Activated CD4-positive, CD25-positive, alpha-beta regulatory T cell (primary cell): ENCODE data around the gene OGDH.
"Not testable (repeated sequence)": the region's sequence is repeated elsewhere in the genome, so short reads cannot be mapped to it uniquely, and the experiment has no call there.

Experiments used
- DNase-seq, 4 experiments: peaks; one replicate each; lab custom pipeline; 2025; lab: John Stamatoyannopoulos, UW

Gene OGDH

GRCh38 chr7:44673324-44673723 is 66.9 kb downstream of the OGDH start:
- no peak for DNase-seq

- no peak for DNase-seq
Observed at GRCh38 chr7:44673771-44674170, 67.3 kb downstream of the OGDH start.

DNA sequence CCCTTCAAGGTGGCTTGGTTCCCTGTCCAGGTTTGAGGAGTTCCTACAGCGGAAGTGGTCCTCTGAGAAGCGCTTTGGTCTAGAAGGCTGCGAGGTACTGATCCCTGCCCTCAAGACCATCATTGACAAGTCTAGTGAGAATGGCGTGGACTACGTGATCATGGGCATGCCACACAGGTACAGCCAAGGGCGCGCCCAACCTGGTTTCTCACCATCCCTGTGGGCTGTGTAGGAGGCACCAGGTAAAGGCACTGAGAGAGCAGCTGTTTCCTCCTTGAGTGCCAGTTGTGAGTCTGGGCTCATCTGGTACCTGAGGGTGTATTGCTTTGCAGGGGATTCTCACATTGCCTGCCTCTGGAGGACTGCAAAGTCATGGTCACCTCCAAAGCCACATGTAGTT is 68.0 kb downstream of the OGDH start:
- DNase-seq, result no peak

- no peak for DNase-seq
Observed at GRCh38 chr7:44676776-44677175, 70.3 kb downstream of the OGDH start.

GRCh38 chr7:44678101-44678470 is 71.7 kb downstream of the OGDH start:
- DNase-seq, result no peak

GRCh38 chr7:44678471-44679179 is 72.2 kb downstream of the OGDH start:
- DNase-seq, result no peak

GRCh38 chr7:44681645-44682044 is 75.2 kb downstream of the OGDH start:
- DNase-seq, result no peak

GRCh38 chr7:44685723-44686122 is 79.3 kb downstream of the OGDH start:
- no peak for DNase-seq

GRCh38 chr7:44689427-44689826 is 83.0 kb downstream of the OGDH start:
- no peak for DNase-seq

DNA sequence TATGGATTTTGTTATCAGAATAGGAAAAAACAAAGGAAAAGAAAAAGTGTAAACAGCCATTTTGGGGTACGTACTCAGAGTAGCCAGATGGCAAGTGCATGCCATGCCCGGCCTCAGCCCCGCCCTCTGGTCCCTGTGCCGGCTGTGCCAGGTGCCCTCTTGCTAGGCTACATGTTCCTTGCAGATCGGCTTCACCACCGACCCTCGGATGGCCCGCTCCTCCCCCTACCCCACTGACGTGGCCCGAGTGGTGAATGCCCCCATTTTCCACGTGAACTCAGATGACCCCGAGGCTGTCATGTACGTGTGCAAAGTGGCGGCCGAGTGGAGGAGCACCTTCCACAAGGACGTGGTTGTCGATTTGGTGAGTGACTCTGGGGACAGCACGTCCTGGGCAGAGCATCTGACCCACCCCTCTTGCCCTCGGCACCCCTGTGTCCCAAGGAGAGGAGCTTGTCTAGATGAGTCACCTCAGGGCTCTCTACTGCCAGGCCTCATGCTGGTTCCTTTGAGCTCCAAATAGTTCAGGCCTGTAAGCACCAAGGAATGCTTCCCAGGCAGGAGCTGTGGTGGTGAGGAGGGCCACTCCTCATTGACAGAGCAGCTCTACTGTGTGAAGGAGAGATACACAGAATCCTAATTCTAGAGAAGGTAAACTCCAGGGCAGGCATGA is 87.3 kb downstream of the OGDH start:
- no peak for DNase-seq

GRCh38 chr7:44694326-44694725 is 87.9 kb downstream of the OGDH start:
- DNase-seq, result no peak

- DNase-seq, result no peak
Observed at GRCh38 chr7:44694766-44695165, 88.3 kb downstream of the OGDH start.

- no peak for DNase-seq
Observed at GRCh38 chr7:44695756-44696155, 89.3 kb downstream of the OGDH start.

- DNase-seq, result no peak
Observed at GRCh38 chr7:44696728-44697127, 90.3 kb downstream of the OGDH start.

DNA sequence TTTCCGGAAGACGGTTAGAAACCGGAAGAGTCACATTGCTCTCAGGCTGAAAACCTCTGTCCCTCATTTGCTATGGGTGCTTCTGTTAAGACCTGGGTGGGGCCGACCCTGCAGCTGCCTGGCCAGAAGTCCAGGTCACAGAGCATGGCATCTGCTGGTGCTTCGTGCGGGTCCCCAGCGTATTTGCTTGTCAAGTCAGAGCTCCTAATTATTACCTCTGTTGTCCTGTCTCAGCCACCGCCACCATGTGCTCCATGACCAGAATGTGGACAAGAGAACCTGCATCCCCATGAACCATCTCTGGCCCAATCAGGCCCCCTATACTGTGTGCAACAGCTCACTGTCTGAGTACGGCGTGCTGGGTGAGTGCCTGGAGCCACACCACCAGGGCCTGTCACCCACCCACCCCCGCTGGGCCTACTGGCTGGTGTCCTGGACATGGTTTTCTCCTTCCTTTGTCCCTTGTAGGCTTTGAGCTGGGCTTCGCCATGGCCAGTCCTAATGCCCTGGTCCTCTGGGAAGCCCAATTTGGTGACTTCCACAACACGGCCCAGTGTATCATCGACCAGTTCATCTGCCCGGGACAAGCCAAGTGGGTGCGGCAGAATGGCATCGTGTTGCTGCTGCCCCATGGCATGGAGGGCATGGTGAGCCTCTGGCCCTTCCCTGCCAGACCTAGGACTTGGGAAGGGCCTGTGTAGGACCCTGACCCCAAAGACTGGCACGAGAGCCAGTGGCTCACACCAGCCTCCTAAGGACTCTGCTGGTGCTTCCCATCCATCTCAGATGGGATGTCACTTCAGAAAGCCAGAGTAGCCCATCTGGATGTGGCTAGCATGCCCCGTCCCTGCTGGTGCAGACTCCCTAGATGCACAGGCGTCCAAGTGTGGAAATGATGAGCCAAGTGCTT is 91.0 kb downstream of the OGDH start:
- no peak for DNase-seq

DNA sequence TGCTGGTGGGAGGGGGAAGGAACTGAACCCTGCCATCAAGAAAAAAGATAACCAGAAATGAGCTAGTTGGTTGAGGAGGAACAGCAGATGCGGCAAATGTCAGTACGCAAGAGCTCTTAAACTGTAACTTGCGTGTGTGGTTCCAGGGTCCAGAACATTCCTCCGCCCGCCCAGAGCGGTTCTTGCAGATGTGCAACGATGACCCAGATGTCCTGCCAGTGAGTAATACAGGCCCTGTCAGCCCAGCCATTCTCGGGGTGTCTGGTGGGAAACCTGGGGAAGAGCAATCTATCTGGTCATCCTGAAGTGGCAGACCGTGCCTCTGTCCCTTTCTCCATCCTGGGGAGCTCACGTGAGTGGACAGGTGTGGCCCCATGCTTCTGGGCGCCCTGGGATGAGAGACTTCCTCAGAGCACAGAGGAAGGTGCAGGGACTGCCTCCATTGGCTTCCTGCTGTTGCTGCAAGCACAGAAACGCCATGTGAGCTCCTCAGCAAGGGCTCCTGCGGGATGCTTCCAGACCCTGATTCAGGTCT is 91.7 kb downstream of the OGDH start:
- DNase-seq, result no peak

DNA sequence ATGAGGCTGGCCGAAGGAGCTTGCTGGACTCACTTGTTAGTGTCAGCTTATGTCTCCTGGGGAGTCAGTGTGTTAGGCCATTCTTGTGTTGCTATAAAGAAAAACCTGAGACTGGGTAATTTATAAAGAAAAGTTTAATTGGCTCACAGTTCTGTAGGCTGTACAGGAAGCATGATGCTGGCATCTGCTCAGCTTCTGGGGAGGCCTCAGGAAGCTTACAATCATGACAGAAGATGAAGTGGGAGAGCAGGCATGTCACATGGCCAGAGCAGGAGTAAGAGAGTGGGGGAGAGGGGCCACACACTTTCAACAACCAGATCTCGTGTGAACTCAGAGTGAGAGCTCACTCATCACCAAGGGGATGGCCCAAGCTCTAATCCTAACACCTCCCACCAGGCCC is 93.2 kb downstream of the OGDH start:
- DNase-seq, result not testable (repeated sequence)

DNA sequence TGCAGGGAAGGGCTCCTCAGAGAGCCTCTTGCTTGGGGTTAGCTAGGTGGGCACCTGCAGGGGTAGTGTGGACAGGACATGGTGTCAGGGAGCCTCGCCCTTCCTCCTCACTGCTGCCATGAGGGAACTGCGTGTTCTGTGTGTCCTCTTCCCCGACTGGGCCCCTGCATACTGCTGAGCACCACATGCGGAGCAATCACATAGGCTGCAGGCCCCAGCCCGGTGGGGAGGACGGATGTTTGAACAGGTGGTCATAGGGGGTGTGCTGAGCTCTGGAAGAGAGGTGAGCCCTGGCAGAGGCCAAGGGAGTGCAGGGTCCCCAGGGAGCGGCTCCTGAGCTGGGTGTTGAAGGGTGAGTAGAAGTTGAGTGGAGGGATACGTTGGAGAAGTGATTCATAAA is 93.9 kb downstream of the OGDH start:
- DNase-seq, result no peak

DNA sequence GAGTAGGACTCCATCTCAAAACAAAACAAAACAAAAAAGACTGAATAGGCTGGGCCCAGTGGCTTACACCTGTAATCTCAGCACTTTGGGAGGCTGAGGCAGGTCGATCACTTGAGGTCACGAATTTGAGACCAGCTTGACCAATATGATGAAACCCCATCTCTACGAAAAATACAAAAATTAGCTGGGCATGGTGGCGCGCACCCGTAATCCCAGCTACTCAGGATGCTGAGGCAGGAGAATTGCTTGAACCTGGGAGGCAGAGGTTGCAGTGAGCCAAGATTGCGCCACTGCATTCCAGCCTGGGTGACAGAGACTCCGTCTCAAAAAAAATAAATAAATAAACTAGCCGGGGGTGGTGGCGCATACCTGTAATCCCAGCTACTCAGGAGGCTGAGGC is 97.0 kb downstream of the OGDH start:
- DNase-seq, result not testable (repeated sequence)

DNA sequence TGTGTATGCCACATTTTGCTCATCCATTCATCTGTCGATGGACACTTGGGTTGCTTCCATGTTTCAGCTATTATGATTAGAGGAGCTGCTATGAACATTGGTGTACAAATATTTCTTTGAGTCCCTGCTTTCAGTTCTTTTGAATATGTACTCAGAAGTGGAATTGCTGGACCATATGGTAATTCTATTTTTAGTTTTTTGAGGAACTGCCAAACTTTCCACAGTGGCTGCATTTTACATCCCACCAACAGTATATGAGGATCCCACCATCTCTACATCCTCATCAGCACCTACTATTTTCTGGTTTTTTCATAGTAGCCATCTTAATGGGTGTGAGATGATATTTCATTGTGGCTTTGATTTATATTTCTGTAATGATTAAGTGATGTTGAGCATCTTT is 97.5 kb downstream of the OGDH start:
- no peak for DNase-seq

DNA sequence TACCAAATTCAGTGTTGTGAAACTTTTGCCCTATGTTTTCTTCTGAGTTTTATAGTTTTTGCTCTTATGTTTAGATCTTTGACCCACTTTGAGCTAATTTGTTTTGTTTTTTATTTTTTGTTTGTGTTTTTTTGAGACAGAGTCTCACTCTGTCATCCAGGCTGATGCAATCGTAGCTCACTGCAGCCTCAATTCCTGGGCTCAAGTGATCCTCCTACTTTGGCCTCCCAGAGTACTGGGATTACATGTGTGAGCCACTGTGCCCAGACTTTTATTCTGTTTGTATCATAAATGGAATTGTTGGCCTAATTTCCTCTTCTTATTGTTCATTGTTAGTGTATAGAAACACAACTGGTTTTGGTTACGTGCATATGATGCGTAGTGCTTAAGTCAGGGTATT is 99.0 kb downstream of the OGDH start:
- no peak for DNase-seq

GRCh38 chr7:44706788-44707557 is 100.5 kb downstream of the OGDH start:
- DNase-seq, result no peak
